Measurements from ENCODE around the gene HOXA6.

DNA sequence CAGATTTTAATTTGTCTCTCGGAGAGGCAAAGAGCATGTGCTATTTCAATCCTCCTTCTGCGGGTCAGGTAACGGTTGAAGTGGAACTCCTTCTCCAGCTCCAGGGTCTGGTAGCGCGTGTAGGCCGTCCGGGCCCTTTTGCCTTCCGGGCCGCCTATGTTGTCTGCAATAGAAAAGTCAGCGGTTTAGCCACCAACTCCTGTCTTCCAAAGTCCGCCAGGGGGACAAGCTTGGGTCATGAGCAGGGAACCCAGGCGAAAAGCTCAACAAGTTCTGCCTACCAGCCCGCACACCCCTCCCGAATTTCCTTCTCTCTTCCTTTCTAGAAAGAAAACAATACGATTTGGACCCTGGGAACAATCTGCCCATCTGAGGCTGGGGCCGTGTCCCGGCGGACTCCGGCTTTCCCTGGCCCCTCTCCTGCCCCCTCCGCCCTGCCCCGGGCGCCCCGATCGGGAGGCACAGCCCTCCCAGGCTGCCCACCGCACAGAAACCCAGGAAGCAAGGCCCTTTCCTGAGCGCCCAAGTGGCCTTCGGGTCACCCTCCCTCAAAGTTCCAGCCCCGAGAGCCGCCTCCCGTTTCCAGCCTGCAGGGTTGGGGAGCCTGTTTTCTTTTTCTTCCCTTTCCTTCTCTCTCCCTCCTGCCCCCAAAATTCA, 5.5 kb downstream of the HOXA6 start:
- TF ChIP-seq, protein P1, sequence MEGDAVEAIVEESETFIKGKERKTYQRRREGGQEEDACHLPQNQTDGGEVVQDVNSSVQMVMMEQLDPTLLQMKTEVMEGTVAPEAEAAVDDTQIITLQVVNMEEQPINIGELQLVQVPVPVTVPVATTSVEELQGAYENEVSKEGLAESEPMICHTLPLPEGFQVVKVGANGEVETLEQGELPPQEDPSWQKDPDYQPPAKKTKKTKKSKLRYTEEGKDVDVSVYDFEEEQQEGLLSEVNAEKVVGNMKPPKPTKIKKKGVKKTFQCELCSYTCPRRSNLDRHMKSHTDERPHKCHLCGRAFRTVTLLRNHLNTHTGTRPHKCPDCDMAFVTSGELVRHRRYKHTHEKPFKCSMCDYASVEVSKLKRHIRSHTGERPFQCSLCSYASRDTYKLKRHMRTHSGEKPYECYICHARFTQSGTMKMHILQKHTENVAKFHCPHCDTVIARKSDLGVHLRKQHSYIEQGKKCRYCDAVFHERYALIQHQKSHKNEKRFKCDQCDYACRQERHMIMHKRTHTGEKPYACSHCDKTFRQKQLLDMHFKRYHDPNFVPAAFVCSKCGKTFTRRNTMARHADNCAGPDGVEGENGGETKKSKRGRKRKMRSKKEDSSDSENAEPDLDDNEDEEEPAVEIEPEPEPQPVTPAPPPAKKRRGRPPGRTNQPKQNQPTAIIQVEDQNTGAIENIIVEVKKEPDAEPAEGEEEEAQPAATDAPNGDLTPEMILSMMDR (IDR thresholded peaks at IDR 0.05), result no peak
- no peak for TF ChIP-seq ZFX (IDR thresholded peaks at IDR 0.05; ENCODE audit: borderline replicate concordance)

Measured in 22Rv1 (cell line).